H1 (cell line): Measurements from ENCODE around the gene UBN1. TPM values are rescaled to one million over a fixed set of nuclear protein-coding genes. Genes with fewer than 3 reads are reported as not detected.

Experiments
- ASH2L ChIP-seq: fragments of 200-600, 300-600 bp; sonication (generic); IDR thresholded peaks from one replicate; pipeline ENCODE4 v1.7.1; 2017; ENCODE audit warnings: low read length
- EZH2 ChIP-seq: fragments of 200-600 bp; sonication (generic); IDR thresholded peaks from 2 replicates; pipeline ENCODE4 v1.7.1; 2012; ENCODE audit warnings: low read depth, mild to moderate bottlenecking, moderate library complexity, low read length, inconsistent platforms; ENCODE audit not compliant: severe bottlenecking
- GABPA ChIP-seq: IDR thresholded peaks from 2 replicates; pipeline ENCODE4 v1.6.1; 2011; ENCODE audit warnings: mild to moderate bottlenecking, low read length, moderate library complexity, borderline replicate concordance; ENCODE audit not compliant: insufficient read depth
- GTF2F1 ChIP-seq: IDR thresholded peaks from 2 replicates; pipeline ENCODE4 v1.6.1; 2012; ENCODE audit warnings: low read depth, low read length, improper control_type of control experiment, borderline replicate concordance
- JUN ChIP-seq: IDR thresholded peaks from 2 replicates; pipeline ENCODE4 v1.6.1; 2011; ENCODE audit warnings: low read depth, mild to moderate bottlenecking, improper control_type of control experiment, low read length
- POLR2A ChIP-seq, 2 experiments: IDR thresholded peaks; 1 replicate in 1 of 2; 2 replicates in 1 of 2; pipeline ENCODE4 v1.6.1; 2011; ENCODE audit warnings: low read depth in 2 of 2, low read length in 2 of 2, mild to moderate bottlenecking in 2 of 2; ENCODE audit errors: control extremely low read depth in 1 of 2
- POLR2AphosphoS5 ChIP-seq: IDR thresholded peaks from 2 replicates; pipeline ENCODE4 v1.6.1; 2011; ENCODE audit warnings: low read depth, low read length
- TEAD4 ChIP-seq: IDR thresholded peaks from 2 replicates; pipeline ENCODE4 v1.6.1; 2012; ENCODE audit warnings: low read depth, low read length, inconsistent platforms, mixed read lengths
- polyA plus RNA-seq, 7 experiments: library from polyadenylated mRNA; depleted of rRNA in 3 of 7; stranded (reverse) in 5 of 7; unstranded in 2 of 7; fragments of >200 nt in 5 of 7; fragments of 200-250 nt in 2 of 7; gene quantifications; 1 replicate in 5 of 7; 2 replicates in 1 of 7; 4 replicates in 1 of 7; pipeline versions ENCODE4 v1.2.1 to v1.2.3, GENCODE V29; 2011 to 2013; ENCODE audit warnings: missing spikeins in 2 of 7, mixed read lengths in 2 of 7
- total RNA-seq: library from RNA; stranded (reverse); fragmentation: NEBNext Ultra II Directional; extraction: Animal tissue kit (Norgen Biotek cat#: 25700); gene quantifications from 2 replicates; pipeline ENCODE4 v1.2.1, GENCODE V29; 2021
- TF ChIP-seq, protein P1 (sequence below): fragments of 300-600 bp; sonication (generic); IDR thresholded peaks from 2 replicates; pipeline ENCODE4 v1.7.1; 2012; ENCODE audit warnings: low read length, moderate library complexity, mild to moderate bottlenecking, inconsistent platforms; ENCODE audit not compliant: insufficient replicate concordance

The UBN1 gene
- total and polyA plus RNA-seq, 2 of the 8 experiments (the other 6 are each of a cell fraction or from before 2014, with no cell fraction given), result 16.2 to 37.0 TPM

DNA sequence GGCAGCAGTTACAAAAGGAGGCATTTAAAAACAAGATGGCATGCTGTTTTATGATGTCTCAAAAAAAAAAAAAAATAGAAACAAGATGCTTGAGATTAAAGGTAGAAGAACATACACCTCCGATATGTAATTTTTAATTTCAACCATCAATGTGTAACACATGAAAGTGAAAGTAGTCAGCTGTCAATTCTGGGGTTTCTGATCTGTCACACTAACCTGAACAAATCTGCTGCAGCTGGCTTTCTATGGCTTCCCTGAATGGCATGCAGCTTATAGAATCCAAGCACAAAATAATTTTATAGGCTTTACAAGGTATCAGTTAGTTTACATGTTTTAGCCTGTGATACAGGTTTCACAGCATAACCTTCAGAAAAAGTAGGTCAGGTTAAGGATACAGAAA, 13.7 kb upstream of the UBN1 start (continued):
- TF ChIP-seq, protein P1, sequence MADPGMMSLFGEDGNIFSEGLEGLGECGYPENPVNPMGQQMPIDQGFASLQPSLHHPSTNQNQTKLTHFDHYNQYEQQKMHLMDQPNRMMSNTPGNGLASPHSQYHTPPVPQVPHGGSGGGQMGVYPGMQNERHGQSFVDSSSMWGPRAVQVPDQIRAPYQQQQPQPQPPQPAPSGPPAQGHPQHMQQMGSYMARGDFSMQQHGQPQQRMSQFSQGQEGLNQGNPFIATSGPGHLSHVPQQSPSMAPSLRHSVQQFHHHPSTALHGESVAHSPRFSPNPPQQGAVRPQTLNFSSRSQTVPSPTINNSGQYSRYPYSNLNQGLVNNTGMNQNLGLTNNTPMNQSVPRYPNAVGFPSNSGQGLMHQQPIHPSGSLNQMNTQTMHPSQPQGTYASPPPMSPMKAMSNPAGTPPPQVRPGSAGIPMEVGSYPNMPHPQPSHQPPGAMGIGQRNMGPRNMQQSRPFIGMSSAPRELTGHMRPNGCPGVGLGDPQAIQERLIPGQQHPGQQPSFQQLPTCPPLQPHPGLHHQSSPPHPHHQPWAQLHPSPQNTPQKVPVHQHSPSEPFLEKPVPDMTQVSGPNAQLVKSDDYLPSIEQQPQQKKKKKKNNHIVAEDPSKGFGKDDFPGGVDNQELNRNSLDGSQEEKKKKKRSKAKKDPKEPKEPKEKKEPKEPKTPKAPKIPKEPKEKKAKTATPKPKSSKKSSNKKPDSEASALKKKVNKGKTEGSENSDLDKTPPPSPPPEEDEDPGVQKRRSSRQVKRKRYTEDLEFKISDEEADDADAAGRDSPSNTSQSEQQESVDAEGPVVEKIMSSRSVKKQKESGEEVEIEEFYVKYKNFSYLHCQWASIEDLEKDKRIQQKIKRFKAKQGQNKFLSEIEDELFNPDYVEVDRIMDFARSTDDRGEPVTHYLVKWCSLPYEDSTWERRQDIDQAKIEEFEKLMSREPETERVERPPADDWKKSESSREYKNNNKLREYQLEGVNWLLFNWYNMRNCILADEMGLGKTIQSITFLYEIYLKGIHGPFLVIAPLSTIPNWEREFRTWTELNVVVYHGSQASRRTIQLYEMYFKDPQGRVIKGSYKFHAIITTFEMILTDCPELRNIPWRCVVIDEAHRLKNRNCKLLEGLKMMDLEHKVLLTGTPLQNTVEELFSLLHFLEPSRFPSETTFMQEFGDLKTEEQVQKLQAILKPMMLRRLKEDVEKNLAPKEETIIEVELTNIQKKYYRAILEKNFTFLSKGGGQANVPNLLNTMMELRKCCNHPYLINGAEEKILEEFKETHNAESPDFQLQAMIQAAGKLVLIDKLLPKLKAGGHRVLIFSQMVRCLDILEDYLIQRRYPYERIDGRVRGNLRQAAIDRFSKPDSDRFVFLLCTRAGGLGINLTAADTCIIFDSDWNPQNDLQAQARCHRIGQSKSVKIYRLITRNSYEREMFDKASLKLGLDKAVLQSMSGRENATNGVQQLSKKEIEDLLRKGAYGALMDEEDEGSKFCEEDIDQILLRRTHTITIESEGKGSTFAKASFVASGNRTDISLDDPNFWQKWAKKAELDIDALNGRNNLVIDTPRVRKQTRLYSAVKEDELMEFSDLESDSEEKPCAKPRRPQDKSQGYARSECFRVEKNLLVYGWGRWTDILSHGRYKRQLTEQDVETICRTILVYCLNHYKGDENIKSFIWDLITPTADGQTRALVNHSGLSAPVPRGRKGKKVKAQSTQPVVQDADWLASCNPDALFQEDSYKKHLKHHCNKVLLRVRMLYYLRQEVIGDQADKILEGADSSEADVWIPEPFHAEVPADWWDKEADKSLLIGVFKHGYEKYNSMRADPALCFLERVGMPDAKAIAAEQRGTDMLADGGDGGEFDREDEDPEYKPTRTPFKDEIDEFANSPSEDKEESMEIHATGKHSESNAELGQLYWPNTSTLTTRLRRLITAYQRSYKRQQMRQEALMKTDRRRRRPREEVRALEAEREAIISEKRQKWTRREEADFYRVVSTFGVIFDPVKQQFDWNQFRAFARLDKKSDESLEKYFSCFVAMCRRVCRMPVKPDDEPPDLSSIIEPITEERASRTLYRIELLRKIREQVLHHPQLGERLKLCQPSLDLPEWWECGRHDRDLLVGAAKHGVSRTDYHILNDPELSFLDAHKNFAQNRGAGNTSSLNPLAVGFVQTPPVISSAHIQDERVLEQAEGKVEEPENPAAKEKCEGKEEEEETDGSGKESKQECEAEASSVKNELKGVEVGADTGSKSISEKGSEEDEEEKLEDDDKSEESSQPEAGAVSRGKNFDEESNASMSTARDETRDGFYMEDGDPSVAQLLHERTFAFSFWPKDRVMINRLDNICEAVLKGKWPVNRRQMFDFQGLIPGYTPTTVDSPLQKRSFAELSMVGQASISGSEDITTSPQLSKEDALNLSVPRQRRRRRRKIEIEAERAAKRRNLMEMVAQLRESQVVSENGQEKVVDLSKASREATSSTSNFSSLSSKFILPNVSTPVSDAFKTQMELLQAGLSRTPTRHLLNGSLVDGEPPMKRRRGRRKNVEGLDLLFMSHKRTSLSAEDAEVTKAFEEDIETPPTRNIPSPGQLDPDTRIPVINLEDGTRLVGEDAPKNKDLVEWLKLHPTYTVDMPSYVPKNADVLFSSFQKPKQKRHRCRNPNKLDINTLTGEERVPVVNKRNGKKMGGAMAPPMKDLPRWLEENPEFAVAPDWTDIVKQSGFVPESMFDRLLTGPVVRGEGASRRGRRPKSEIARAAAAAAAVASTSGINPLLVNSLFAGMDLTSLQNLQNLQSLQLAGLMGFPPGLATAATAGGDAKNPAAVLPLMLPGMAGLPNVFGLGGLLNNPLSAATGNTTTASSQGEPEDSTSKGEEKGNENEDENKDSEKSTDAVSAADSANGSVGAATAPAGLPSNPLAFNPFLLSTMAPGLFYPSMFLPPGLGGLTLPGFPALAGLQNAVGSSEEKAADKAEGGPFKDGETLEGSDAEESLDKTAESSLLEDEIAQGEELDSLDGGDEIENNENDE, result no peak
- TF ChIP-seq JUN, result no peak
- no peak for TF ChIP-seq TEAD4
- no peak for TF ChIP-seq EZH2
- no peak for TF ChIP-seq GABPA
- TF ChIP-seq POLR2A (IDR thresholded peaks at IDR 0.05; ENCODE audit: control extremely low read depth in 1 of 2, low read depth in 2 of 2, low read length in 2 of 2), result no peak
- no peak for TF ChIP-seq POLR2AphosphoS5
- no peak for TF ChIP-seq GTF2F1
- TF ChIP-seq ASH2L, result no peak
